ENCODE measurements around the gene CDKN1C. TPM values are rescaled to one million over a fixed set of nuclear protein-coding genes. Genes with fewer than 3 reads are reported as not detected.

Gene CDKN1C
- total RNA-seq, 1 experiment from 2014 or later, result 9.1 TPM

Small RNA genes within 50 kb of the gene (small RNA-seq; reads per million reads assigned to genes)
- gene AC013791.1, result not detected

Other genes with a start within 250 kb of the CDKN1C start
- 3.0 and 3.2 TPM in 2 replicates for gene KCNQ1OT1, start 185.8 kb downstream of the CDKN1C start, total RNA-seq (2014; rRNA removed; shearing (Covaris generic))
- 345 and 406 TPM in 2 replicates for gene PHLDA2, start 43.6 kb upstream of the CDKN1C start, total RNA-seq (2014; rRNA removed; shearing (Covaris generic))
- 114 and 116 TPM in 2 replicates for gene NAP1L4, start 106.6 kb upstream of the CDKN1C start, total RNA-seq (2014; rRNA removed; shearing (Covaris generic))
- gene CARS1, start 171.6 kb upstream of the CDKN1C start, total RNA-seq (2014; rRNA removed; shearing (Covaris generic)), result 47.7 and 55.8 TPM in 2 replicates

All from HT-29 (cell line).